HG03045 (cell line): Measurements from ENCODE around the gene ERC1.
"Not testable (repeated sequence)": the region's sequence is repeated elsewhere in the genome, so short reads cannot be mapped to it uniquely, and the experiment has no call there.

Source experiments
- ATAC-seq: cut with Tn5 transposase; IDR thresholded peaks from one replicate; pipeline ENCODE4 v1.9.1; 2021; ENCODE audit warnings: mild to moderate bottlenecking, moderate library complexity; ENCODE audit not compliant: unreplicated experiment

Gene ERC1

GRCh38 chr12:981176-981828 is 9.7 kb upstream of the ERC1 start:
- ATAC-seq: no peak

- no peak for ATAC-seq
Measured at GRCh38 chr12:981961-982360, 9.1 kb upstream of the ERC1 start.

GRCh38 chr12:988646-989045 is 2.4 kb upstream of the ERC1 start:
- no peak for ATAC-seq

GRCh38 chr12:989051-989450 is 2.0 kb upstream of the ERC1 start:
- ATAC-seq: no peak

DNA sequence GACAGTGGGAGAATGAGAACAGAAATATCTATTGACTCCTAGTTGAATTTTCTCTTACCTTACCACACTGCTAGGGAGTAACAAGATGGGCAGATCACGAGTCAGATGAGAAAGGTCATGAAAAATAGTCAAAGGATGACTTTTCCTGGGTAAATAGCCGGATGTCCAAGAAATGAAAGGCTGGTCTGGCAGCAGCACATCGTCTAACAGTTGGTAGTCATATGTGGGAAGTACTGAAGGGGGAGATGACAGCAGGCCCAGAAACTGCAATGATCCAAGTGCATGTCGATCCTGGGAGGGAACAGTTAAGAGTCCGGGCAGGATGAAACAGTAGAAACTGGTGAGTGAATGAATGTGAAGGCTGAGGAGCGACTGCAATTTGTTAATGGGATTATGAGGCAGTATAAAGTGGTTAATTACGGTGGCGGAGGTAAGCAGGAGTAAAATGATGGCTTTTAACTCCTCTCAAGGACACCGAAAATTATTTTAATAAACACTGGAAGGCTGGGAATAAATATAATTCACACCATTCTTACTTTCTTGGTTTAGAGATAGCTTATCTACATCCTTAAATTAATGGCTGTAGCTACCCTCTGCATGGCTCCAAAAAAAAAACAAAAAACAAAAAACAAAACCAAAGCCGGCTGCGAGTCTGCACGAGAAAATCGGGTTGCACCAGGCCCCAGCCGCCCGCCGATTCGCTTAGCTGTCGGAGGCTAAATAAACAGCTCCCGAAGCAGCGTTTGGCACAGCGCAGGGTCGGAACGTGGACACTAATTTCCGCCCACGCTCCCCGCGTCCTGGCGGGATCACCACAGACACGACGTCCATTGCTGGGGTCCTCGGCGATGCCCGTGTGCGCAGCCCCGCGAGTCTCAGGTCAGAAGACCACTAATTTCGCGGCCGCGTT is 1.0 kb upstream of the ERC1 start:
- ATAC-seq: peak; percentile 5

DNA sequence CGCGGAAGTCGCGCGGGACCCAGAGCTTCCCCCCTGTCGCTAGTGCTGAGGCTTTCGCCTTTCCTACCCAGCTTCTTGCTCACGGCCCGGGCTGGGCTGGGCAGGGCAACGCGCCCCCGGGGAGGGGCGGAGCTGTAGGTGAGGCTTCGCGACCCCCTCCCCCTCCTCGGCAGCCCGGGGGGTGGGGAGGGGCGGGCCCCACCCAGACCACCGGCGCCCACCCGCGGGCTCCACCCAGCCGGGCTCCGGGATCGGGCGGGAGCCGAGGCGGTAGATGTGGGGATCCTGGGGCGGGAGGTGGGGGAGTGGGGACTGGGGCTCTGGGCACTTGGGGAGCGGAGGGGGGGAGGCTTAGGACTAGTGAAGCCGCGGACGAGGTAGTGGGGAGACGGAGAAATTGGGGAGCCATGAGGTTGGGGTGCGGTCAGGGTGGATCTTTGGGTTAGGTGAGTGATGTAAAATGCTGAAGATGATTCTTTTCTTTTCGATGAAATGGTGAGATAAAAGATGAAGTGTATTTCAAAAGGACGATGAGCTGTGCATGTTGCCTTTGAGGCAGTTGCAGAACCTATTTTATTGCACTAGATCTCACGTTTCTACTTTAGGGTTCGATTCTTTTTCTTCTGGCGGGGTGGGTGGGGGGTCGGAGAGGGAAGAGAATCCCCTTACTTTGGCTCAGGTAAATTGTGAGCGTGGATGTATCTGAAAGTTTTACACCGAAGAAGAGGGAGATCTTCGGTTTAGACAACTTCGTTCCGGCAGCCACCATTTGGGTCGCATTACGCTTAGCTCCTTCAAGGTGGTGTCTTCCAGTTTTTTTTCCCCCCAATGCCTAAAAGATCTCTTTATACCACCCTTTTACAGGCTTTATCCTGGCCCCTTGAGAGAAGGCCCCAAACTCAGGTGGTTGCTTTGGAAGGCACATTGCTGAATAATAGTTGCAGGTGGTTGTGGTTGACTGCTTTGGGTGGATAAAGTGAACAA is 619 bp downstream of the ERC1 start:
- ATAC-seq: no peak

GRCh38 chr12:992647-993046 is 1.6 kb downstream of the ERC1 start:
- ATAC-seq: no peak

GRCh38 chr12:996881-997280 is 5.9 kb downstream of the ERC1 start:
- no peak for ATAC-seq

GRCh38 chr12:997505-997904 is 6.5 kb downstream of the ERC1 start:
- ATAC-seq: peak; percentile 12

DNA sequence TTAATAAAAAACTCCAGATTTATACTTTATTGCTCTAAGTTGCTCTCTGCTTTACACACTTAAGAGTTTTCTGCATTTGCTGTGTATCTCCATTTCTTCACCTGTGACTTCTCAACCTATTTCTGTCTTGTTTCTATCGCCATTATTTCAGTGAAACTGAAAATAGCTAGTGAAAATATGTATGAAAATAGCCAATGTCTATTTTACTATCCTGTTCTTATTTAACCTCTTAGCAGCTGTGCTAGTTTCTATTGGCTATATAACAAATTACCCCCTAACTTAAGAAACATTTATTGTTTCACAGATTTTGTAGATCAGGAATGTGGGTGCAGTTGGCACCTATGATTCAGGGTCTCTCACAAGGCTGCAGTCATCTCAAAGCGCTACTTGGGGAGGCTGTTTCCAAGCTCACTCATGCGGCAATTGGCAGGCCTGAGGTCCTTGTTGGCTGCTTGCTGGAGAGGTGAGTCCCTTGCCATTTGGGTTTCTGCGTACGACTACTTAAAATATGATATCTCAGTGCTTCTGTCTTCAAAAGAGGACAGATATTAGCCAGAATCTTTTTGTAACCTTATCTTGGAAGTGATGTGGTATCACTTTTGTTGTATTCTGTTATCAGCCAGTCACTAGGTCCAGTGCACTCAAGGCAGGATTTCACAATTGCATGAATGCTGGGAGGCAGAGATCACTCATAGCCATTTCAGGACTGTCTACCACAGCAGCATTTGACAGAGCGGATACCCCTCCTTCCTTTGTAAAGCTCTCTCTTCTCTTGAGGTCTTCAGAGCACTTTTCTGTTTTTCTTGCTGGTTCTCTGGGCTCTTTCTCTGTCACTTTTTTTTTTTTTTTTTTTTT is 7.2 kb downstream of the ERC1 start:
- ATAC-seq: peak; percentile 72

GRCh38 chr12:999736-1000135 is 8.7 kb downstream of the ERC1 start:
- ATAC-seq: not testable (repeated sequence)

GRCh38 chr12:1001507-1001906 is 10.5 kb downstream of the ERC1 start:
- ATAC-seq: no peak

- no peak for ATAC-seq
Measured at GRCh38 chr12:1003600-1004271, 12.7 kb downstream of the ERC1 start.

DNA sequence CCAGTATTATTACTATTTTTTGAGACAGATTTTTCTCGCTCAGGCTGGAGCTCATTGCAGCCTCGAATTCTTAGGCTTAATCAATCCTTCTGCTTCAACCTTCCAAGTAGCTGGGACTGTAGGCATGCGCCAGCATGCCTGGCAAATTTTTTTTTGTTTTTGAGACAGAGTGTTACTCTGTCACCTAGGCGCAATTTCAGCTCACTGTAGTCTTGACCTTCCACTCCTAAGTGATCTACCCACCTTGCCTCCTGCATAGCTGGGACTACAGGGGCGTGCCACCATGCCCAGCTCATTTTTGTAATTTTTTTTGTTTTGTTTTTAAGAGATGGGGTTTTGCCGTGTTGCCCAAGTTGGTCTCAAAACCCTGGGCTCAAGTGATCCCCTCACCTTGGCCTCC is 15.2 kb downstream of the ERC1 start:
- ATAC-seq: no peak

- ATAC-seq: no peak
Measured at GRCh38 chr12:1007276-1007675, 16.3 kb downstream of the ERC1 start.

- no peak for ATAC-seq
Measured at GRCh38 chr12:1007994-1008393, 17.0 kb downstream of the ERC1 start.

DNA sequence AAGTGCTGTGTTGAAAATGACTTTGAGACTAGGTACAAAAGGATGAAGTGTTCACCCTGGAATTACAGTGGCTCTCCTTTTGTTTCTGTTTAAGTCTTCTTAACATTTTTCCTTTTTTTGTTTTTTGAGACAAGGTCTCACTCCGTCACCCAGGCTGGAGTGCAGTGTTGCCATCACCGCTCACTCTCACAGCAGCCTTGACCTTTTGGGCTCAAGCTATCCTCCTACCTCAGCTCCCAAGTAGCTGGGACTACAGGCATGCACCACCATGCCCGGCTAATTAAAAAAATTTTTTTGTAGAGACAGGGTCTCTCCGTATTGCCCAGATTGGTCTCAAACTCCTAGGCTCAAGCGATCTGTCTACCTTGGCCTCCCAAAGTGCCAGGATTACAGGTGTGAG is 20.1 kb downstream of the ERC1 start:
- ATAC-seq: no peak

- no peak for ATAC-seq
Measured at GRCh38 chr12:1013618-1014489, 22.8 kb downstream of the ERC1 start.

GRCh38 chr12:1019283-1019682 is 28.3 kb downstream of the ERC1 start:
- no peak for ATAC-seq
